HCT116 (cell line): ENCODE measurements around the gene EGR4. TPM values are rescaled to one million over a fixed set of nuclear protein-coding genes. Genes with fewer than 3 reads are reported as not detected.

Experiments
- ATAC-seq: fragments of 200-7000 bp; cut with Tn5 transposase; 2 replicates; pipeline ENCODE4 v1.9.1; 2020; ENCODE audit warnings: mild to moderate bottlenecking, moderate library complexity
- BruUV-seq: library from RNA; stranded (reverse); fragments of 400-500 nt; replicated peaks from 2 replicates; lab custom pipeline; 2021; lab: Mats Ljungman, UMichigan
- CTCF ChIA-PET: fragments of 300-600 bp; sonication (Branson Sonifier 250); formaldehyde crosslinking; loops from one replicate; lab custom pipeline; 2021; ENCODE audit warnings: antibody characterized with exemption; lab: Charles Lee
- POLR2A ChIA-PET: fragments of 300-600, 350-600 bp; sonication (Branson Sonifier 250); formaldehyde crosslinking; loops from one replicate; lab custom pipeline; 2021; ENCODE audit warnings: antibody characterized with exemption; lab: Charles Lee
- RAD21 ChIA-PET, 2 experiments: fragments of 300-600 bp; sonication (Branson Sonifier 250); formaldehyde crosslinking; loops; one replicate each; lab custom pipeline; 2023; ENCODE audit warnings: low total read pairs in 2 of 2; ENCODE audit not compliant: uncharacterized antibody in 2 of 2, unreplicated experiment in 2 of 2, low non-redundant PET in 1 of 2; lab: Charles Lee
- DNase-seq: peaks from one replicate; pipeline ENCODE4 v3.0.0-alpha.2; 2010; ENCODE audit warnings: low read depth, low spot score
- H2AFZ ChIP-seq: fragments of 200-600 bp; shearing (Covaris generic), sonication (generic); 2 replicates; pipeline ENCODE4 v1.6.1; 2017; ENCODE audit warnings: low read depth, mixed run types, mixed read lengths, antibody characterized with exemption, low read length; ENCODE audit not compliant: poor library complexity, severe bottlenecking
- H3K27ac ChIP-seq: 2 replicates; pipeline ENCODE4 v1.5.1; 2012; ENCODE audit warnings: low read depth, low read length
- H3K27me3 ChIP-seq: fragments of 200-600 bp; sonication (generic); 2 replicates; pipeline ENCODE4 v1.6.1; 2016; ENCODE audit warnings: mixed run types, low read length, mixed read lengths; ENCODE audit not compliant: insufficient read depth
- H3K36me3 ChIP-seq, 2 experiments: fragments of 200-500 bp in 1 of 2; fragments of 200-600 bp in 1 of 2; sonication (Bioruptor generic) in 1 of 2; sonication (generic) in 1 of 2; 2 replicates each; pipeline versions ENCODE4 v1.5.1 to v1.6.1; 2014 to 2016; ENCODE audit warnings: low read length in 2 of 2, inconsistent platforms in 1 of 2, mixed read lengths in 1 of 2, mixed run types in 1 of 2; ENCODE audit not compliant: insufficient read depth in 2 of 2, control insufficient read depth in 1 of 2
- H3K4me1 ChIP-seq, 2 experiments: fragments of 200-600 bp in 1 of 2; sonication (generic) in 1 of 2; 2 replicates each; pipeline versions ENCODE4 v1.5.1 to v1.6.1; 2012 to 2017; ENCODE audit warnings: low read length in 2 of 2, inconsistent platforms in 1 of 2, mild to moderate bottlenecking in 1 of 2, mixed read lengths in 1 of 2, mixed run types in 1 of 2, moderate library complexity in 1 of 2; ENCODE audit not compliant: insufficient read depth in 2 of 2, control insufficient read depth in 1 of 2
- H3K4me2 ChIP-seq: fragments of 200-600 bp; sonication (generic); 2 replicates; pipeline ENCODE4 v1.6.1; 2017; ENCODE audit warnings: mixed run types, low read length, mixed read lengths
- H3K4me3 ChIP-seq, 2 experiments: fragments of 200-600 bp in 1 of 2; sonication (generic) in 1 of 2; replicated peaks in 1 of 2; 2 replicates each; pipeline ENCODE4 v1.5.1; 2011 to 2016; ENCODE audit warnings: low read length in 2 of 2, control low read depth in 1 of 2, low read depth in 1 of 2, mild to moderate bottlenecking in 1 of 2, mixed read lengths in 1 of 2, mixed run types in 1 of 2
- H3K79me2 ChIP-seq: fragments of 200-600 bp; sonication (generic); 2 replicates; pipeline ENCODE4 v1.6.1; 2017; ENCODE audit warnings: mild to moderate bottlenecking, mixed run types, low read length, moderate library complexity, mixed read lengths; ENCODE audit not compliant: insufficient read depth
- H3K9ac ChIP-seq: fragments of 200-600 bp; sonication (generic); 2 replicates; pipeline ENCODE4 v1.6.1; 2016; ENCODE audit warnings: low read length, mixed read lengths
- H3K9me2 ChIP-seq: fragments of 200-600 bp; sonication (generic), shearing (Covaris generic); 2 replicates; pipeline ENCODE4 v1.6.1; 2017; ENCODE audit warnings: mixed run types, mild to moderate bottlenecking, moderate library complexity; ENCODE audit not compliant: insufficient read depth
- H3K9me3 ChIP-seq, 2 experiments: fragments of 200-500 bp in 1 of 2; fragments of 200-600 bp in 1 of 2; sonication (Bioruptor generic) in 1 of 2; sonication (generic) in 1 of 2; 2 replicates each; pipeline ENCODE4 v1.6.1; 2014 to 2017; ENCODE audit warnings: low read length in 2 of 2, mixed read lengths in 2 of 2, inconsistent platforms in 1 of 2, low read depth in 1 of 2, mild to moderate bottlenecking in 1 of 2, mixed run types in 1 of 2, moderate library complexity in 1 of 2; ENCODE audit not compliant: control insufficient read depth in 1 of 2, insufficient read depth in 1 of 2
- H4K20me1 ChIP-seq: fragments of 200-600 bp; sonication (generic), shearing (Covaris generic); 2 replicates; pipeline ENCODE4 v1.6.1; 2017; ENCODE audit warnings: mixed run types, mild to moderate bottlenecking, moderate library complexity; ENCODE audit not compliant: insufficient read depth
- CEBPB ChIP-seq: IDR thresholded peaks from 2 replicates; pipeline ENCODE4 v1.6.1; 2012; ENCODE audit warnings: low read depth
- EGR1 ChIP-seq: IDR thresholded peaks from 2 replicates; pipeline ENCODE4 v1.6.1; 2012; ENCODE audit warnings: low read depth
- ELF1 ChIP-seq: IDR thresholded peaks from 2 replicates; pipeline ENCODE4 v1.6.1; 2012; ENCODE audit warnings: low read depth, borderline replicate concordance
- EZH2phosphoT487 ChIP-seq: fragments of 200-600 bp; IDR thresholded peaks from 2 replicates; pipeline ENCODE4 v1.6.1; 2018; ENCODE audit warnings: antibody characterized with exemption, borderline replicate concordance
- JUND ChIP-seq: IDR thresholded peaks from 2 replicates; pipeline ENCODE4 v1.6.1; 2012
- SP1 ChIP-seq: IDR thresholded peaks from 2 replicates; pipeline ENCODE4 v1.6.1; 2012; ENCODE audit warnings: low read depth
- TCF7L2 ChIP-seq: IDR thresholded peaks from 2 replicates; pipeline ENCODE4 v1.7.0; 2011; ENCODE audit warnings: borderline replicate concordance, inconsistent platforms; ENCODE audit not compliant: insufficient read depth, insufficient read length; ENCODE audit errors: extremely low read depth
- YY1 ChIP-seq: IDR thresholded peaks from 2 replicates; pipeline ENCODE4 v1.6.1; 2011; ENCODE audit warnings: low read length, low read depth, moderate library complexity, mild to moderate bottlenecking; ENCODE audit not compliant: insufficient replicate concordance; ENCODE audit errors: extremely low read depth
- ZNF274 ChIP-seq: fragments of 200-500 bp; sonication (Bioruptor generic); IDR thresholded peaks from 2 replicates; pipeline ENCODE4 v1.6.1; 2014; ENCODE audit warnings: mild to moderate bottlenecking, low read depth, low read length, inconsistent platforms
- intact Hi-C: fragments of 100-400 bp; cut with micrococcal nuclease; formaldehyde crosslinking; loops from 2 replicates; pipeline ENCODE4 v1.10.0; 2022
- total RNA-seq: library from RNA; stranded (reverse); gene quantifications from one replicate; pipeline ENCODE4 v1.2.1, GENCODE V29; 2021; ENCODE audit not compliant: unreplicated experiment
- TF ChIP-seq, protein P1 (sequence below): IDR thresholded peaks from 2 replicates; pipeline ENCODE4 v1.6.1; 2012
- TF ChIP-seq, protein P2 (sequence below), 3 experiments: fragments of 200-600 bp in 1 of 3; sonication (generic) in 1 of 3; IDR thresholded peaks in 2 of 3; conservative IDR thresholded peaks in 1 of 3; 2 replicates each; pipeline ENCODE4 v1.5.1; 2012 to 2017; ENCODE audit warnings: low read depth in 2 of 3, low read length in 2 of 3, antibody characterized with exemption in 1 of 3, borderline replicate concordance in 1 of 3, control low read depth in 1 of 3, mild to moderate bottlenecking in 1 of 3, mixed read lengths in 1 of 3, mixed run types in 1 of 3, moderate library complexity in 1 of 3; ENCODE audit not compliant: insufficient read depth in 1 of 3

EGR4 gene
- total RNA-seq, 1 experiment from 2014 or later = 0.37 TPM

DNA sequence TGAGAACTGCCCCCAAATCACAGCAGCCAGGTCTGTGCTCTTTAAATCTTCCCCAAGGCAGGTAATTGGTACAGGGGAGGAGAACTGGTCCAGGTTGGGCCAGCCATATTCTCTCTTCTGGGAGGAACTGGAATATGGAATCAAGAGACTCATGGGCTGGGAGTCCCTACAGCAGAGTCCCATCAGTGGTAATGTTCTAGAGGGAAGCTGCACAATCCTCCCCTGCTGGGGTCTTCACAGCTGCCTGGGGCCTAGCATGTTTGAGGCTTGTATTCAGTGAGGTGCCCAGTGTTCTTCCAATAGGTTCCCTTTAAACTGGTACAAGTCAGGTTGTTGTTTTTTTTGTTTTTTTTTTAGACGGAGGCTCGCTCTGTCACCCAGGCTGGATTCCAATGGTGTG is 21.1 kb upstream of the EGR4 start:
- intact Hi-C loops = no loop called here
- Histone ChIP-seq H3K79me2 (no peaks in the 10 kb centered on the region), H3K27me3 (no peaks in the 10 kb centered on the region), H3K36me3 (no peaks in the 10 kb centered on the region), H3K9me2 (no peaks in the 10 kb centered on the region), H3K4me3 (no peak overlapping the region), H3K9ac (no peak overlapping the region), H3K4me2 (no peak overlapping the region), H3K4me1 (no peaks in the 10 kb centered on the region), H3K27ac (no peak overlapping the region), H3K9me3 (no peaks in the 10 kb centered on the region), H2AFZ (no peak overlapping the region), H4K20me1 (no peaks in the 10 kb centered on the region)
- ChIA-PET RAD21 (no interaction called here), POLR2A (no interaction called here), CTCF (no interaction called here)
- DNase-seq (no peak), ATAC-seq (no peak)
- no TSS peak for BruUV-seq
- TF ChIP-seq TCF7L2 (no peak), ZNF274 (no peak), CEBPB (no peak), JUND (no peak), SP1 (no peak), EGR1 (no peak), YY1 (no peak), ELF1 (no peak), EZH2phosphoT487 (no peak)
- TF ChIP-seq, protein P1, sequence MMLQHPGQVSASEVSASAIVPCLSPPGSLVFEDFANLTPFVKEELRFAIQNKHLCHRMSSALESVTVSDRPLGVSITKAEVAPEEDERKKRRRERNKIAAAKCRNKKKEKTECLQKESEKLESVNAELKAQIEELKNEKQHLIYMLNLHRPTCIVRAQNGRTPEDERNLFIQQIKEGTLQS = no peak
- TF ChIP-seq, protein P2, sequence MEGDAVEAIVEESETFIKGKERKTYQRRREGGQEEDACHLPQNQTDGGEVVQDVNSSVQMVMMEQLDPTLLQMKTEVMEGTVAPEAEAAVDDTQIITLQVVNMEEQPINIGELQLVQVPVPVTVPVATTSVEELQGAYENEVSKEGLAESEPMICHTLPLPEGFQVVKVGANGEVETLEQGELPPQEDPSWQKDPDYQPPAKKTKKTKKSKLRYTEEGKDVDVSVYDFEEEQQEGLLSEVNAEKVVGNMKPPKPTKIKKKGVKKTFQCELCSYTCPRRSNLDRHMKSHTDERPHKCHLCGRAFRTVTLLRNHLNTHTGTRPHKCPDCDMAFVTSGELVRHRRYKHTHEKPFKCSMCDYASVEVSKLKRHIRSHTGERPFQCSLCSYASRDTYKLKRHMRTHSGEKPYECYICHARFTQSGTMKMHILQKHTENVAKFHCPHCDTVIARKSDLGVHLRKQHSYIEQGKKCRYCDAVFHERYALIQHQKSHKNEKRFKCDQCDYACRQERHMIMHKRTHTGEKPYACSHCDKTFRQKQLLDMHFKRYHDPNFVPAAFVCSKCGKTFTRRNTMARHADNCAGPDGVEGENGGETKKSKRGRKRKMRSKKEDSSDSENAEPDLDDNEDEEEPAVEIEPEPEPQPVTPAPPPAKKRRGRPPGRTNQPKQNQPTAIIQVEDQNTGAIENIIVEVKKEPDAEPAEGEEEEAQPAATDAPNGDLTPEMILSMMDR (IDR thresholded peaks at IDR 0.05 in 2 of 3, conservative IDR thresholded peaks at IDR 0.05 in 1 of 3; ENCODE audit: borderline replicate concordance in 1 of 3, insufficient read depth in 1 of 3, low read depth in 2 of 3, low read length in 2 of 3) = no peak
